GM12878 (cell line): ENCODE measurements around the gene DHCR7. TPM values are rescaled to one million over a fixed set of nuclear protein-coding genes. Genes with fewer than 3 reads are reported as not detected.

Source experiments
- ATAC-seq: fragments of 200-7000 bp; cut with Tn5 transposase; 3 replicates; pipeline ENCODE4 v1.9.1; 2020; ENCODE audit warnings: mild to moderate bottlenecking, moderate library complexity
- Bru-seq: library from RNA; stranded (reverse); fragments of 400-500 nt; gene quantifications from one replicate; lab custom pipeline; 2021; lab: Mats Ljungman, UMichigan
- BruChase-seq, 2 experiments: library from RNA; stranded (reverse); fragments of 400-500 nt; gene quantifications; one replicate each; lab custom pipeline; 2021; lab: Mats Ljungman, UMichigan
- BruUV-seq: library from RNA; stranded (reverse); fragments of 400-500 nt; replicated peaks from 2 replicates; lab custom pipeline; 2021; lab: Mats Ljungman, UMichigan
- CTCF ChIA-PET: fragments of 300-600 bp; sonication (Branson Sonifier 250); formaldehyde crosslinking; extraction: SDS; loops from one replicate; lab custom pipeline; 2021; ENCODE audit warnings: inconsistent platforms; lab: Yijun Ruan, JAX
- POLR2A ChIA-PET: fragments of 350-600 bp; formaldehyde crosslinking; extraction: SDS; loops from one replicate; lab custom pipeline; 2021; ENCODE audit warnings: inconsistent platforms; lab: Charles Lee
- RAD21 ChIA-PET: fragments of 300-600 bp; sonication (Branson Sonifier 250); formaldehyde crosslinking; loops from one replicate; lab custom pipeline; 2023; ENCODE audit warnings: antibody characterized with exemption; ENCODE audit not compliant: unreplicated experiment; lab: Charles Lee
- SMC1A ChIA-PET: fragments of 300-600 bp; sonication (Branson Sonifier 250); formaldehyde crosslinking; loops from one replicate; lab custom pipeline; 2023; ENCODE audit not compliant: unreplicated experiment, uncharacterized antibody; lab: Charles Lee
- DNase-seq: peaks from one replicate; pipeline ENCODE4 v3.0.0-alpha.2; 2011; ENCODE audit warnings: low read depth, low spot score
- FAIRE-seq: peaks from 3 replicates; lab custom pipeline; 2011; peaks lifted over from hg19 to GRCh38; lab: Jason Lieb, UNC
- H2AFZ ChIP-seq: 2 replicates; pipeline ENCODE4 v1.6.0; 2011; ENCODE audit warnings: low read depth, low read length, control low read depth; ENCODE audit not compliant: control insufficient read depth
- H3K27ac ChIP-seq: 2 replicates; pipeline ENCODE4 v1.5.1; 2011; ENCODE audit warnings: control low read depth; ENCODE audit not compliant: control insufficient read depth, insufficient read depth
- H3K27me3 ChIP-seq, 2 experiments: replicated peaks in 1 of 2; 2 replicates each; pipeline versions ENCODE4 v1.6.0 to v1.6.1; 2011; ENCODE audit warnings: low read length in 1 of 2; ENCODE audit not compliant: control insufficient read depth in 2 of 2, insufficient read depth in 2 of 2
- H3K36me3 ChIP-seq, 2 experiments: 2 replicates each; pipeline ENCODE4 v1.5.1; 2011; ENCODE audit warnings: low read length in 1 of 2; ENCODE audit not compliant: control insufficient read depth in 2 of 2, insufficient read depth in 2 of 2
- H3K4me1 ChIP-seq: 2 replicates; pipeline ENCODE4 v1.6.1; 2011; ENCODE audit warnings: mild to moderate bottlenecking, low read length, moderate library complexity, mixed read lengths; ENCODE audit not compliant: control insufficient read depth, insufficient read depth
- H3K4me2 ChIP-seq: 2 replicates; pipeline ENCODE4 v1.6.0; 2011; ENCODE audit warnings: control low read depth; ENCODE audit not compliant: control insufficient read depth, insufficient read depth
- H3K4me3 ChIP-seq: fragments of 200-600 bp; sonication (generic); 2 replicates; pipeline ENCODE4 v1.5.1; 2016
- H3K79me2 ChIP-seq: 2 replicates; pipeline ENCODE4 v1.6.0; 2011; ENCODE audit warnings: low read length; ENCODE audit not compliant: control insufficient read depth, insufficient read depth
- H3K9ac ChIP-seq: 2 replicates; pipeline ENCODE4 v1.8.0; 2011; ENCODE audit warnings: low read length, control low read depth, mixed read lengths; ENCODE audit not compliant: control insufficient read depth, insufficient read depth
- H3K9me3 ChIP-seq: replicated peaks from 3 replicates; pipeline ENCODE4 v1.5.1; 2011; ENCODE audit warnings: mild to moderate bottlenecking, low read length; ENCODE audit not compliant: control insufficient read depth, insufficient read depth
- H4K20me1 ChIP-seq: 2 replicates; pipeline ENCODE4 v1.6.0; 2011; ENCODE audit not compliant: control insufficient read depth, insufficient read depth
- MEF2B ChIP-seq: fragments of 450-650 bp; IDR thresholded peaks from 2 replicates; pipeline ENCODE4 v1.6.1; 2018; ENCODE audit warnings: mild to moderate bottlenecking, moderate library complexity; ENCODE audit not compliant: partially characterized antibody, poor library complexity, severe bottlenecking
- PRDM15 ChIP-seq: fragments of 450-650 bp; formaldehyde crosslinking; IDR thresholded peaks from 2 replicates; pipeline ENCODE4 v1.4.0; 2020; ENCODE audit warnings: mild to moderate bottlenecking, moderate library complexity
- SMC3 ChIP-seq: IDR thresholded peaks from 2 replicates; pipeline ENCODE4 v1.6.1; 2011; ENCODE audit warnings: low read length, improper control_type of control experiment, borderline replicate concordance
- SREBF1 ChIP-seq: IDR thresholded peaks from 2 replicates; pipeline ENCODE4 v1.6.1; 2012; ENCODE audit warnings: mild to moderate bottlenecking, low read length
- ZBTB33 ChIP-seq: fragments of 450-650 bp; IDR thresholded peaks from 2 replicates; pipeline ENCODE4 v1.6.1; 2017; ENCODE audit warnings: mild to moderate bottlenecking
- whole genome bisulfite sequencing: methylation state at CpG from one replicate; pipeline ENCODE4 v1.1.6; 2016; ENCODE audit warnings: low lambda C conversion rate; ENCODE audit not compliant: insufficient replicate concordance, insufficient coverage; ENCODE audit errors: missing lambda C conversion rate; 5-methylcytosine and 5-hydroxymethylcytosine counted together
- in situ Hi-C: fragments of 300-500 bp; cut with MboI; formaldehyde crosslinking; loops from 9 replicates; pipeline ENCODE4 v1.14.3; 2018; ENCODE audit warnings: mixed read lengths
- intact Hi-C: fragments of 100-400 bp; cut with micrococcal nuclease; formaldehyde crosslinking; loops from one replicate; pipeline ENCODE4 v1.14.2; 2022; ENCODE audit not compliant: unreplicated experiment
- long read RNA-seq, 2 experiments: library from polyadenylated mRNA; unstranded; transcript quantifications; one replicate each; pipeline ENCODE4 v2.0.0, GENCODE V29; 2019 to 2020
- polyA minus RNA-seq, 3 experiments: library from RNA; depleted of rRNA, polyadenylated mRNA; stranded (reverse); fragments of >200 nt; gene quantifications; 2 replicates each; pipeline ENCODE4 v1.2.3, GENCODE V29; 2011
- polyA plus RNA-seq, 11 experiments: library from polyadenylated mRNA; depleted of rRNA in 4 of 11; unstranded in 6 of 11; stranded (reverse) in 5 of 11; fragments of >200 nt; fragmentation: Nextera tagmentation in 4 of 11; fragmentation: Illumina TruSeq in 1 of 11; extraction: Ambion mirVana in 4 of 11; extraction: Trizol in 1 of 11; gene quantifications; 1 replicate in 1 of 11; 2 replicates in 10 of 11; pipeline versions ENCODE4 v1.2.1 to v1.2.3, GENCODE V29; 2011 to 2016; ENCODE audit warnings: inconsistent platforms in 2 of 11, missing spikeins in 2 of 11, low read depth in 1 of 11
- total RNA-seq, 4 experiments: library from RNA; depleted of rRNA in 3 of 4; stranded (reverse); fragments of >200 nt in 3 of 4; fragmentation: Illumina TruSeq in 1 of 4; extraction: Trizol in 1 of 4; gene quantifications; 2 replicates each; pipeline versions ENCODE4 v1.2.1 to v1.2.3, GENCODE V29; 2013 to 2021
- TF ChIP-seq, protein P1 (sequence below): fragments of 450-650 bp; IDR thresholded peaks from 2 replicates; pipeline ENCODE4 v1.6.1; 2017; ENCODE audit warnings: low read depth, mild to moderate bottlenecking, moderate library complexity

Gene DHCR7, protein sequence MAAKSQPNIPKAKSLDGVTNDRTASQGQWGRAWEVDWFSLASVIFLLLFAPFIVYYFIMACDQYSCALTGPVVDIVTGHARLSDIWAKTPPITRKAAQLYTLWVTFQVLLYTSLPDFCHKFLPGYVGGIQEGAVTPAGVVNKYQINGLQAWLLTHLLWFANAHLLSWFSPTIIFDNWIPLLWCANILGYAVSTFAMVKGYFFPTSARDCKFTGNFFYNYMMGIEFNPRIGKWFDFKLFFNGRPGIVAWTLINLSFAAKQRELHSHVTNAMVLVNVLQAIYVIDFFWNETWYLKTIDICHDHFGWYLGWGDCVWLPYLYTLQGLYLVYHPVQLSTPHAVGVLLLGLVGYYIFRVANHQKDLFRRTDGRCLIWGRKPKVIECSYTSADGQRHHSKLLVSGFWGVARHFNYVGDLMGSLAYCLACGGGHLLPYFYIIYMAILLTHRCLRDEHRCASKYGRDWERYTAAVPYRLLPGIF
- total RNA-seq (2013; cell fraction: nucleolus; rRNA removed) = 48.9 and 54.3 TPM in 2 replicates
- total RNA-seq (2014; rRNA removed) (86.7 and 92.6 TPM in 2 replicates), total RNA-seq (2014; rRNA removed; fragmentation: Illumina TruSeq; extraction: Trizol) (30.7 and 31.2 TPM in 2 replicates), total RNA-seq (2021) (115 and 126 TPM in 2 replicates), polyA plus RNA-seq (2011; rRNA removed) (36.1 and 106 TPM in 2 replicates), polyA plus RNA-seq (2014; fragmentation: Illumina TruSeq; extraction: Trizol) (54.0 and 92.0 TPM in 2 replicates), polyA plus RNA-seq (2014; fragmentation: Nextera tagmentation; extraction: Ambion mirVana) (10 to 100 TPM in 1 of 2 experiments, 1 to 10 TPM in 1; 4.2 to 13.8 TPM), polyA plus RNA-seq (2014; rRNA removed) (67.8 and 79.5 TPM in 2 replicates), polyA plus RNA-seq (2016; fragmentation: Nextera tagmentation; extraction: Ambion mirVana) (10 to 100 TPM; 46.1 to 47.8 TPM), polyA minus RNA-seq (2011; rRNA and poly(A)+ RNA removed) (90.8 and 101 TPM in 2 replicates), Bru-seq, nascent RNA (percentile 67 among the genes with signal in this experiment), BruChase-seq, experiment 1, labeled RNA remaining after a 6-hour chase (percentile 78 among the genes with signal in this experiment), BruChase-seq, experiment 2, labeled RNA remaining after a 2-hour chase (percentile 73 among the genes with signal in this experiment)
- polyA plus RNA-seq (2011; ENCODE audit: low read depth) = 47.8 TPM
- polyA plus RNA-seq (2011; cell fraction: cytosol; rRNA removed) = 89.5 and 113 TPM in 2 replicates
- 78.6 and 90.6 TPM in 2 replicates for polyA plus RNA-seq (2011; cell fraction: nucleus; rRNA removed)
- polyA plus RNA-seq (2012) = 84.3 and 96.6 TPM in 2 replicates
- 66.6 and 73.7 TPM in 2 replicates for polyA minus RNA-seq (2011; cell fraction: cytosol; rRNA and poly(A)+ RNA removed)
- polyA minus RNA-seq (2011; cell fraction: nucleus; rRNA and poly(A)+ RNA removed) = 26.7 and 44.7 TPM in 2 replicates
- long read RNA-seq, experiment 1, transcript DHCR7-201 (9 exons, 2,666 nt) = major isoform, 35 of 44 reads
- long read RNA-seq, experiment 1, partial matches to known transcripts = 3 of 44 reads
- long read RNA-seq, experiment 1, other reads (novel, unspliced or antisense) = 5 of 44 reads
- long read RNA-seq, experiment 2, transcript DHCR7-201 (9 exons, 2,666 nt) = major isoform, 35 of 50 reads
- long read RNA-seq, experiment 2, partial matches to known transcripts = 7 of 50 reads
- long read RNA-seq, experiment 2, other reads (novel, unspliced or antisense) = 8 of 50 reads

GRCh38 chr11:71448257-71449171 lies at the start of gene DHCR7:
TSS of gene DHCR7 (minus strand) at chr11:71448393. CDS start at chr11:71444952, 3,441 bp downstream.
- FAIRE-seq (peak; percentile 59), DNase-seq (peak; percentile 76), ATAC-seq (peak; percentile 92)
- H3K36me3 ChIP-seq = peaks cover 7 to 11% of the 10 kb centered on the region in 2 experiments; a peak in 3 of 4 replicates
- ChIA-PET CTCF (interaction anchor here (1.0 to 3.1 kb wide), 3 partner anchors 27 to 132 kb away, joined by 3 to 12 read pairs (median 3); no protein-coding TSS in a partner anchor), RAD21 (no interaction called here), SMC1A (interaction anchor here (1.3 to 1.7 kb wide), 4 partner anchors 23 to 115 kb away, joined by 3 to 6 read pairs (median 4); no protein-coding TSS in a partner anchor), POLR2A (interaction anchor here (0.9 to 2.2 kb wide), 3 partner anchors 21 to 40 kb away, joined by 3 to 6 read pairs (median 5); no protein-coding TSS in a partner anchor)
- WGBS = under 1% methylated on average over 64 of the region's 78 CpGs
- peaks cover 2% of the 10 kb centered on the region; the same call in 2 of the 3 replicates for H3K9me3 ChIP-seq
- H3K4me3 ChIP-seq = peak within 1 kb of the TSS; percentile 85
- H2AFZ ChIP-seq = peak within 1 kb of the TSS; percentile 88
- in situ Hi-C loops (no loop called here), intact Hi-C loops (no loop called here)
- H4K20me1 ChIP-seq = no peaks in the 10 kb centered on the region
- peak within 1 kb of the TSS; percentile 57 for H3K9ac ChIP-seq
- H3K4me1 ChIP-seq = peaks cover 9% of the 10 kb centered on the region; the same call in 1 of the 2 replicates
- H3K27ac ChIP-seq = peak within 1 kb of the TSS; percentile 59
- peaks cover 41% of the 10 kb centered on the region for H3K79me2 ChIP-seq
- no peaks in the 10 kb centered on the region for H3K27me3 ChIP-seq
- BruUV-seq = no TSS peak
- peak within 1 kb of the TSS; percentile 93 for H3K4me2 ChIP-seq
- TF ChIP-seq, protein P1, sequence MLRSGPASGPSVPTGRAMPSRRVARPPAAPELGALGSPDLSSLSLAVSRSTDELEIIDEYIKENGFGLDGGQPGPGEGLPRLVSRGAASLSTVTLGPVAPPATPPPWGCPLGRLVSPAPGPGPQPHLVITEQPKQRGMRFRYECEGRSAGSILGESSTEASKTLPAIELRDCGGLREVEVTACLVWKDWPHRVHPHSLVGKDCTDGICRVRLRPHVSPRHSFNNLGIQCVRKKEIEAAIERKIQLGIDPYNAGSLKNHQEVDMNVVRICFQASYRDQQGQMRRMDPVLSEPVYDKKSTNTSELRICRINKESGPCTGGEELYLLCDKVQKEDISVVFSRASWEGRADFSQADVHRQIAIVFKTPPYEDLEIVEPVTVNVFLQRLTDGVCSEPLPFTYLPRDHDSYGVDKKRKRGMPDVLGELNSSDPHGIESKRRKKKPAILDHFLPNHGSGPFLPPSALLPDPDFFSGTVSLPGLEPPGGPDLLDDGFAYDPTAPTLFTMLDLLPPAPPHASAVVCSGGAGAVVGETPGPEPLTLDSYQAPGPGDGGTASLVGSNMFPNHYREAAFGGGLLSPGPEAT = 0 out of 2 replicates have a peak, but pooled peaks have one; percentile 9
- no peak for TF ChIP-seq SMC3
- TF ChIP-seq ZBTB33 = no peak
- no peak for TF ChIP-seq SREBF1
- peak; percentile 20 for TF ChIP-seq MEF2B
- no peak for TF ChIP-seq PRDM15 (CRISPR knock-in tag)
